NCI-H1417 (cell line): ENCODE data around the gene NRN1L.
"Not testable (repeated sequence)": the region's sequence is repeated elsewhere in the genome, so short reads cannot be mapped to it uniquely, and the experiment has no call there.

Experiments used
- DNase-seq, 3 experiments: peaks; one replicate each; lab custom pipeline; 2025; lab: John Stamatoyannopoulos, UW

NRN1L gene

DNA sequence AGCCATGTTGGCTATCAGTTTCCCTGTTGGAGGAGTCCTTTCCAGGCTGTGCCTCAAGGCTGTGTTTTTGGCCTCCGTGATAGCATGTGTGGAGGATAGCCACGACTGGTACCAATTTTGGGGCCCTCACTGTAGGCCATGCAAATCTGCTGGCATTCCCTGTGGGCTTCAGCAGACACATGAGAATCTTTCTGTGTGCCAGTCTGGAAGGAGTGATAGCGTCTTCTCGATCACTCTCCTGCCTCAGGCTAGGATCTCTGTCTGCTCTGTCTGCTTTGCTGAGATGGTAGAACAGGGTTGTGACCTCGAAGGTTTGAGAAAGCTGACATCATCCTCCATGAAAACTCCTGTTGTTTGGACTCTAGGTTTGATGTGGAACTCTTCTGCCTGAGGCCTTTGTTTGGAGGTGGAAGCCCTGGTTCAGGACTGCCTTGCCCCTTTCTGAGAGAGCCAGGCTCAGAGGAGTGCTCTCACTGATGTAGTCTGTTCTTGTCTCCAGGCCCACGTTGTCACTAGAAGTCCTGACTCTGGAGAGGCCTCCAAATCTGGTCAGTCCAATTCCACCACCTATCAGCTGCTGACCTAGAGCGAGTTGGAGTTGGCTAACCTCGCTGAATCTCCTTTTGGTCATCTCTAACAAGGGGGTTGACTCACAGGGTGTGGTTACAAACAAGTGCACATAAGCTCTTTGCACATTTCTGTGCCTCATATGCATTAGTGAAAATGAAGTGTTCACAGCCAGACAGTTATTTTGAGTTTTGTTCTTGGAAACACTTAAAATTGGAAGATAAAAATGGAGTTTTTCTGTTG, 23.9 kb upstream of the NRN1L start:
- no peak for DNase-seq

DNA sequence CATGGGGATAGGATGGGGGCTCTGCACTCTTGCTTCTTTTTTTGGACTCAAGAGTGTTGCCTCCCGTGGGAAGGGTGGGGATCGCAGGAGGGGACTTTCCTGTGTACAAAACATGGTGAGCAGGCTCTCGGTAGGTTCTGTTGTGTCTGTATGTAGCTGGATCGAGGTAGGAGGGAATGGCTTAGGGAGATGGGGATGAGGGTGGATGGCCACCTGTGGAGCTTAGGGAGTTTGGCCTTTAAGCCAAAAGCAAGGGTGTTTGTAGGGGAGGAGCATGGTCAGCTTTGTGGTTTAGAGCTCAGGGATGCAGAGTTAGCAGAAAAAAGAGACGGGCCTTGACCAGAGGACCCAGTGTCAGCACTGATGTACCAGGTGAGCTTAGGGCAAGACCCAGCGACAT, 22.8 kb upstream of the NRN1L start:
- no peak for DNase-seq

DNA sequence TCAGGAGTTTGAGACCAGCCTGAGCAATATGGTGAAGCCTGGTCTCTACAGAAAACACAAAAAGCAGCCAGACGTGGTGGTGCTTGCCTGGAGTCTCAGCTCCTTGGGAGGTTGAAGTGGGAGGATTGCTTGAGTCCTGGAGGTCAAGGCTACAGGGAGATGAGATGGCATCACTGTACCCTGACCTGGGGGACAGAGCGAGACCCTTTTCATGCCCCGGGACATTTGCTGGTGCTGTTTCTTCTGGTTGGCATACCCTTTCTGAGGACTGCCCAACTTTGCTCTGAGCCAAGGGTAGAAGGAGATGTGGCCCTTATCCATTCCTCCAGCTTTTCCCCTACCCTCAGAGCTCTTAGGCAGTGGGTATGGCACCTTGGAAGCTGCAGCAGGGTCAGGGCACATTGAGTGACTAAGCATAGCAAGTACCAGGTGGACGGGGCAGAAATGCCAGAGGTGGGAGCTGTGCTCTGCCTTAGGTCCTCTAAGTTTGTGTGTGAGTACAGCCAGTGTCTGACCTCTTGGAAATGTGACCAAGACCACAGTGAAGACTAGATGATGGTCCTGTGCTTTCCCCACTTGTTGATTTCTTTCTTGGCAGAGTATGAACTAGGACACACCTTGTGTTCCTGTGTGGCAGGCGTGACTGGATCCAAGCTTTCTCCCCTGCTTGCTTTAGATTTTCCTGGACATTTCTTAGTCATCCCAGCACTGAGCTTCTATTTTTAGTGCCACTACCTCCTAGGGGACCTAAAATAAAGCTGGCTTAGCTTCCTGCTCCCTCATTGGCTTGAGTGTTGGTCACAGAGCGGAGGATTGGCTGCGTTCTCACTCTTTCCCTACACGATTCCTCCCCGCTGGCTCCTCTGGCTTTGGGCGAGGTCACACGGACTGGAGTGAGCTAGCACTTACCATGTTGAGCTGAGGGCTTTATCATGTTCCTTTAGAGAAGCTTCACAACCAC, 21.8 kb upstream of the NRN1L start:
- no peak for DNase-seq

DNA sequence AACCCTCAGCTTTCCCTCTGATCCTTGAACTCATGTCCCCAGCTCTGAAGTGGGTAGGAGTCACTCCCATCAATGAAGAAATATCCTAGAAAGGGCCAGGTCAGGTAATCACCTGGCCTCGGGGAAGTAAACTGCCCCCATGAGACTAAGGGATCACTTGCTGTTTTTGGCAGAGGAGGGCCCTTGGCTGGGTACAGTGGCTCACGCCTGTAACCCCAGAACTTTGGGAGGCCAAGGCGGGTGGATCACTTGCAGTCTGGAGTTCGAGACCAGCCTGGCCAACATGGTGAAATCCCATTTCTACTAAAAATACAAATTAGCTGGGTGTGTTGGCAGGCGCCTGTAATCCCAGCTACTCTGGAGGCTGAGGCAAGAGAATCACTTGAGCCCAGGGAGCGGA, 20.6 kb upstream of the NRN1L start:
- not testable (repeated sequence) for DNase-seq

DNA sequence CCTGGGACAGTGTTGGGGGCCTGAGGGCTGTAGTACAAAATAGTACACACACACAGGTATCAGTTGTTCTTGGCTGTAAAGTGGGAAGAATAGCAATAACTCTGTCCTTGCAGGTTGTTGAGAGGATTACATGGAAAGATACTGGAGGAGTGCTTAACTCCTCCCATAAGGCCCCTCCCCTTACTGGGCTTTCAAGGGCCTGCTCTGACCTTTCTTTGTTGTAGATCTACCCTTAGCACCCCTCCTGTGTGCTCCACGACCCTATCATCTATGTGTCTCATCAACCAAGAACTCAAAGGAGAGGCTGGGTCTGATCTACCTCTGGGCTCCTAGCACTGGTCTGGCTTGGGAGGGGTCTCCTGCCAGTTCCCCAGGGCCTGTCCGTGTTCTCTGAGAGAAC, 20.1 kb upstream of the NRN1L start:
- no peak for DNase-seq

DNA sequence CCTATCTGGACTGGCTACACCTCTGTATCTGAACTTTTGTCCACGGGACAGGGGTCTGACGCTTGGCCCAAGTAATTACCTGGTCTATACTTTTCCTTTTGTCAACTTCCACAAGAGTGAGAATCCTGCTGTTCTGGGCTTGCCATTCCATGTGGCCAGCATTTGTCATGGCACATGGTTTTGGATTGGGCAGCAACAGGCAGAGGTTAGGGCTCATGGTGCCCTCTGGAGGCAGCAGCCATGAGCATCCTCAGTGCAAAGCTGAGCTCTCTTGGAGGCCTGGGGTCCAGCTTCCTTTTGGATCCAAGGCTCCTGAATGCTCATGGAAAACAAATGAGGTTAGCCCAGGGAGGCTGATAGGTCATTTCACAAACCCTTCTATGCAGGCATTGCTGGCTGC, 19.4 kb upstream of the NRN1L start:
- peak in 2 of 3 experiments; percentile 14 to 55 for DNase-seq

DNA sequence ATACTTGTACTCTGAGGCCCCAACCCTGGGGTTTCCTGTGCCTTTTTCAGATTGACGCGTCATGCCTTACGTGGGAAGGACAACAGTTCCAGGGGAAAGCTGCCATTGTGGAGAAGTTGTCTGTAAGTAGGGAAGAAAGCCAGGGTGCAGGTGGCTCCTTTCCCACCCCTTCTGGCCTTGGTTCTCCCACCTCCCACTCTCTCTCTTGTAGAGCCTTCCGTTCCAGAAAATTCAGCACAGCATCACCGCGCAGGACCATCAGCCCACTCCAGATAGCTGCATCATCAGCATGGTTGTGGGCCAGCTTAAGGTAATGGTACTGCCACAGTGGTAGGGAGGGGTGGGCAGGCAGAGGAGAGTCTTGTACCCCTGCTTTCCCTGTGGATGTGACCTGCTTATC, 16.4 kb upstream of the NRN1L start:
- DNase-seq, result no peak

DNA sequence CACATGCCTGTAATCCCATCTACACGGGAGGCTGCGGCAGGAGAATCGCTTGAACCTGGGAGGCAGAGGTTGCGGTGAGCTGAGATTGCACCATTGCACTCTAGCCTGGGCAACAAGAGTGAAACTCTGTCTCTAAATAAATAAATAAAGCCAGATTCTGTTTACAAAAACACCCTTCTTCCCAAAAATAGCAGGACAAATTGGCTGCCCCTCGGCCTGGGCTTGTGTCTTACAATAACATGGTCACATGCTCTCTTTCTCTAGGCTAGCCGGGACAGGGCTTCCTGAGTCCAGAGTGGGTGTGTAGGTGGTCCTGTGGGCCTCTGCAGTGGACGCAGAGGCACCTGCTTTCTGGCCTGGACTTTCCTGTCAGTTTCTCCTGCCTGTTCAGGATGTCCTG, 15.0 kb upstream of the NRN1L start:
- DNase-seq, result no peak

DNA sequence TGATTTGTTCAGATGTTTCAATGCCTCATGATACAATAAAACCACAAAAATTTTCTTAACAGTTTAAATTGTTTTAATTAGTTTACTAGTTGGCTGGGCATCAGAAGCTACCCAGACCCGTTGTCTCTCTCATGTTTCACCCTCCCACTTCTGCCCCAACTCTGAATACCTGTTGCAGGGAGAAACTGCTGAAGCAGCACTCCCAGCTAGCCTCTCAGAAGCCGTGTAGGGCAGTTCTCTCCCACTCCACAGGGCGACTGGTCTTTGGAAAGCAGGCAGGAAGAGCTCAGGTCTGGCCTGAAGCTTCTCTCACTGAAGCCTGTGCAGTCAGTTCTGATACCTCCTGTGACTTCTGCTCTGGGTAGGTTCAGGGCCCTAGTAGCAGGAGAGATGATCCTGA, 13.4 kb upstream of the NRN1L start:
- no peak for DNase-seq

DNA sequence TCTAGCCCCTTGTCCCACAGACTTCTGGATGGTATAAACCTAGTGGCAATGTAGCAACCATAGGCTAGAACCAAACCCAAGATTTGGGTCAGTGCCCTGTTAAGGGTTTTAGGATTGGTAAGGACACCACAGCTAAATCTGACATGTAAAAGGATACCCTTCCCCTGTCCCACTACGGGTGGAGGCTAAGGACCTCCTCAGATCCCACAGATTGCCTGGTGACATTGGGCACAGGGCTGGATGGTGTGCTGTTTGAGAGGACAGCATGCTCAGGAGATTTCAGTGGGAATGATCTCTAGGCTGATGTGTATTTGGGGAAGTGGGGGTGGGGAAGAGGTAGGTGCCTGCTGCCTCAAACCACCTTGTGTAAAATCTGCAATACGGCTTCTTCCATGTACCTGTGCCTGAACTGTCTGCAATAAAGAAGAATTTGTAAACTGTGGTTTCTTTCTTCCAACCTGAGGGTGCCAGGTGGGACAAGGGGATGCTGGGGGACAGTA, 12.5 kb upstream of the NRN1L start:
- DNase-seq, result no peak

DNA sequence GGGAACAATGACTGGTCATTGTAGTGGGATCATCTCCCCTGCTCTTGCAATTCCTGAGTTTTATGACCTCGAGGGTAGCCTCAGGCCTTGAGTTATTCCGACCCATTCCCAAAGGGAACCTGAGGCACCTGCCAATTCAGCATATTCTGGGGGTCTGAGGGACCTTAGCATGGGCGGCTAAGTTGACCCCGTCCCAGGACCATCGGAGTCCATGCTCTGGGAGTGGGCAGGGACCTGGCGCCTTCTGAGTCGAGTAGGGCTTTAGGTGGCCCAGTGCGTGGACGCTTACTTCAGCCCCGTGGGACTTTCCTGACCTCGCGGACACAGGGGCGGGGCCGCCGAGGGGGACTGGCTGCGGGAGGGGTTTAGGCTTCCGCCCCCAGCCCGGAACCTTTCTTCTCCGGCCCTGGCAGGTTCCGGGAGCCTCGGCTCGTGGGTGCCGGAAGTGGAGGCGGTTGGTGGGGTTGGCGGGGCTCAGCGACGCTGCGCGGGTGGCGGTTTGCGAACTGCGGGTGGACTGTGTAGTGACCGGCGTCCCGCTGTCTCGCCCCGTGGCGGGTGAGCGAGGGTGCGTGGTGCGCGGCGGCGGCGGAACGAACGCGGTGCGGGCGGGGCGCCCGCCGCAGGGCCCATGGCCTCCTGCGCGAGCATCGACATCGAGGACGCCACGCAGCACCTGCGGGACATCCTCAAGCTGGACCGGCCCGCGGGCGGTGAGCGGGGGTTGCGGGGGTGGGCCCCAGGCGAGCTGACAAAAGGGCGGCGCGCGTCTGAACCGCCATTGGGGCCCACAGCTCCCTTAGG, 11.9 kb upstream of the NRN1L start, which contains the start of gene EDC4:
EDC4 (plus strand) TSS at position 422 of the 804 bp plus-strand sequence; CDS start at position 632, 210 bp downstream.
- DNase-seq, result peak; percentile 33 to 73 (median 72)

DNA sequence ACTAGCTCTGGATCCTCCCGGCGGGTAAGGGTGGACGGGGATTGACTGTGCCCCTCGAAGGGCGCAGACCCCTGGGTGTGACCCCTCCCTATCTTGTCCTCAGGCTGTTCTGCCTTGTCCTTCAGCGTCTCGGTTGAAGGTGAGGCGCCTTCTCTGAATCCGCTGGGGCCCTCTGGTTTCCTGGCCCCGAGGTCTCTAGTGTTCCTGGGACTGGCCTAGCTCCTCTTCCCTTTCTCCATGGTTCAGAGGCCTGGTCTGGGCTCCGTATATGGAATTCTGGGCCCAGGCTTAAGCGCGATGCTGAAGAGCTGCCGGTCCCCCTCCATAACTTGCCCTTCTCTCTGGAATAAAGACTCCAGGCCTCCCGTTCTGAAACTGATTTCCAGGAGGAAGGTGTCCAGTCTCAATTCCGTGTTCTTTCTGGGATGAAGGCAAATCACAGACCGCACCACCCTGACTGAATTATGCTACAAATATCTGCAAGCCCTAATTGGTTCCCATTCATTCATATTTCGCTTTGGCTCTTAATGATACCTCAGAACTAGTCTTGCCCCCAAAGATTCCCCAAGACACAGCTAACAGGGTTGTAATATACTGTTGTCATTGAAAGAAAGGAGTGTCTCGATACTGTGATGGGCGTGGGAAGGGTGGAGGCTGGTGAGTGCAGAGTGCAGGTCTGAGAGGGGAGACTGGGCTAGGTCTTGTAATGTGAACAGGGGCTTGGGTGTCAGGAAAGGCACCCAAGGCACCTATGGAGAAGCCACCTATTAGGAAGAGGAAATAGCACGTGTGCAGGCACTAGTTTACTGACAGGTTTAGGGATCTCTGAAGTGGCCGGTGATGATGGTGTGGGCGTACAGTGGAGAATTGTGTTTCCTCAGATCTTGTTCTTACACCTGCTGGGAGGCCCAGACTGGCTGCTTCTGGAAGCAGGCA, 11.0 kb upstream of the NRN1L start:
- DNase-seq, result no peak

DNA sequence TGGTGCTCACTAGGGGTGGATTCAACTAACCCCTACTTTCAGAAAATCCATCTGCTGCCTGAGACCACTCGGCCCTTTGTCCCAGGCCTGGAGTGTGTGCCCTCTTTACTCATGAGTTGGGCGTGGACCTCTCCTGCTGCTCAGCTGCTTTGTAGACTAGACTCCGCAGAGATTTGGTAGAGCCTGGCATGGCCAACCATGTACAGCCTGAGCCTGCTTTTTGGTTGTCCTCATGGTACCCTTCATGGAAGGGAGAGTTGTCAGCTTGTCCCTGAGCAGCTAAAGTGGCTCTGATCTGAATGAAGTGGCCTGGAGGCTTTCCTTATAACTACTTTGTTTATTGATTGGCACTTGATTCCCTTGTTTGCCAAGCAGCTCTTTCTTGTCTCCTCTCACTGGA, 10.3 kb upstream of the NRN1L start:
- DNase-seq, result no peak

DNA sequence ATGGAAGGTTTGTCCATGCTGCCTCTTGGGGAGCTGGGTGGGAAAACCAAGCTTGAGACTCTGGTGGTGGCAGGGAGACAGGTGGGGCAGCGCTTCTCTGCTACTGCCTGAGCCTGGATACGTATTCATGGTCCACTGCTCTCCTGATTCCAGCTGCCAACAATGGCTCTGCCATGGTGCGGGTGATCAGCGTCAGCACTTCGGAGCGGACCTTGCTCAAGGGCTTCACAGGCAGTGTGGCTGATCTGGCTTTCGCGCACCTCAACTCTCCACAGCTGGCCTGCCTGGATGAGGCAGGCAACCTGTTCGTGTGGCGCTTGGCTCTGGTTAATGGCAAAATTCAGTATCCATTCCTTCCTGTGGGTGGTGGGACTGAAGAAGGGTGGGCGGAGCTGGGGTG, 7.6 kb upstream of the NRN1L start:
- DNase-seq, result no peak

DNA sequence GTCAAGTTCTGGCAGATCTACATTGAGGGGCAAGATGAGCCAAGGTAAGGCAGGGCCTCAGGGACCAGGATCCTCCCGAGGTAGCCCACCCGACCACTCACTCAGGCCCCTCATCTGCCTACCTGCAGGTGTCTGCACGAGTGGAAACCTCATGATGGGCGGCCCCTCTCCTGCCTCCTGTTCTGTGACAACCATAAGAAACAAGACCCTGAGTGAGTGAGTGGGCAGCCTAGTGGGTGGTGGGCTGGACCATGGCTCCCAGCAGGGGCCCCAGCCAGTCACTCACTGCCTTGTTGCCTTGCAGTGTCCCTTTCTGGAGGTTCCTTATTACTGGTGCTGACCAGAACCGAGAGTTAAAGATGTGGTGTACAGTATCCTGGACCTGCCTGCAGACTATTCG, 6.5 kb upstream of the NRN1L start:
- DNase-seq, result no peak

DNA sequence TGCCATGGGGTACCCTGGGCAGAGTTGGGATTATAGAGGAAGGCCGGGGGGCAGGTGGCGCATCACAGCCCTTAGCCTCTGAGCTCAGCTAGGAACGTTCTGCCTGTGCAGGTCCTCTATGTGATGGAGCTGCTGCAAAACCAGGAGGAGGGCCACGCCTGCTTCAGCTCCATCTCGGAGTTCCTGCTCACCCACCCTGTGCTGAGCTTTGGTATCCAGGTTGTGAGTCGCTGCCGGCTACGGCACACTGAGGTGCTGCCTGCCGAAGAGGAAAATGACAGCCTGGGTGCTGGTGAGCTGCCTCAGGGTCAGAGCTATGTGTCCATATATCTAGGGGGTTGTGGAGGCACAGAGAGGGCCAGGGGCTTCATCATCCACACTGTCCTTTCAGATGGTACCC, 5.8 kb upstream of the NRN1L start:
- DNase-seq, result no peak

DNA sequence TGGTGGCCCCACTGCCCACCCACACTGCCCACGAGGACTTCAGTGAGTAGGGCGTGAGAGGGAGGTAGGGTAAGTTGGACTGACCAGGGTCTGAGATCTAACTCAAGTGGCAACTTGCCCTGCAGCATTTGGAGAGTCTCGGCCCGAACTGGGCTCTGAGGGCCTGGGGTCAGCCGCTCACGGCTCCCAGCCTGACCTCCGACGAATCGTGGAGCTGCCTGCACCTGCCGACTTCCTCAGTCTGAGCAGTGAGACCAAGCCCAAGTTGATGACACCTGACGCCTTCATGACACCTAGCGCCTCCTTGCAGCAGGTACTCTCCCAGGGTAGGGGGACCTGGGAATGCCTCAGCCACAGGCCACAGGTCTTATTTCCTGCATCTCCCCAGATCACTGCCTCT, 5.2 kb upstream of the NRN1L start:
- DNase-seq, result no peak

DNA sequence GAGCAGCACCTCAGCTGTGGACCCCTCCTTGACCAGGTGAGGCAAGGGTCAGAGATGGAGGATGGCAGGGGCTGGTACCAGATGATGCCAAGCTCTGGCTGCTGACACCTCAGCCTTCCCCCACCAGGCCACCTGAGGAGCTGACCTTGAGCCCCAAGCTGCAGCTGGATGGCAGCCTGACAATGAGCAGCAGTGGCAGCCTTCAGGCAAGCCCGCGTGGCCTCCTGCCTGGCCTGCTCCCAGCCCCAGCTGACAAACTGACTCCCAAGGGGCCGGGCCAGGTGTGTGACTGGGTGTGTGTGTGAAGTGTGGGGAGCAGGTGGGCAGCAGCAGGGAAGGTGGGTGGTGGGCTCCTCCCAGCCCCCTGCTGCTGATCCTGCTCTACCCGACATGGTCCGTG, 4.7 kb upstream of the NRN1L start:
- no peak for DNase-seq

DNA sequence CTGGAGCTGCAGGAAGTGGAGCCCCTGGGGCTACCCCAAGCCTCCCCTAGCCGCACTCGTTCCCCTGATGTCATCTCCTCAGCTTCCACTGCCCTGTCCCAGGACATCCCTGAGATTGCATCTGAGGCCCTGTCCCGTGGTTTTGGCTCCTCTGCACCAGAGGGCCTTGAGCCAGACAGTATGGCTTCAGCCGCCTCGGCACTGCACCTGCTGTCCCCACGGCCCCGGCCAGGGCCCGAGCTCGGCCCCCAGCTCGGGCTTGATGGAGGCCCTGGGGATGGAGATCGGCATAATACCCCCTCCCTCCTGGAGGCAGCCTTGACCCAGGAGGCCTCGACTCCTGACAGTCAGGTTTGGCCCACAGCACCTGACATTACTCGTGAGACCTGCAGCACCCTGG, 4.1 kb upstream of the NRN1L start:
- DNase-seq, result no peak

DNA sequence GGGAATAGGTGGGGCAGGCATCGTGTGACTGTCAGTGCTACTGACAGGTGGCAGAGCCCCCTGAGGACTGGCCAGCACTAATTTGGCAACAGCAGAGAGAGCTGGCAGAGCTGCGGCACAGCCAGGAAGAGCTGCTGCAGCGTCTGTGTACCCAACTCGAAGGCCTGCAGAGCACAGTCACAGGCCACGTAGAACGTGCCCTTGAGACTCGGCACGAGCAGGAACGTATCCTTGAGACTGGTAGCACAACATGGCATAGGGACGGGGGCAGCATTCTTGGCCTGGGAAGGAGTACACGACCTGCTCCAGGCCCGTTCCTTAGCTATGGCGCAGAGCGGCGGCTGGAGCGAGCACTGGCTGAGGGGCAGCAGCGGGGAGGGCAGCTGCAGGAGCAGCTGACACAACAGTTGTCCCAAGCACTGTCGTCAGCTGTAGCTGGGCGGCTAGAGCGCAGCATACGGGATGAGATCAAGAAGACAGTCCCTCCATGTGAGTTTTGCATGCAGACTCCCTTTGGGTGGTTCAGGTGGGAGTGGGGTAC, 3.0 kb upstream of the NRN1L start:
- no peak for DNase-seq
